Activated CD8-positive, alpha-beta memory T cell treated with anti-CD3 and anti-CD28 coated beads, Interleukin-2, amount 10 ng/mL, durations not matched to agents 7 days and 5 days (primary cell): ENCODE data around the gene PAPSS1. TPM values are rescaled to one million over a fixed set of nuclear protein-coding genes. Genes with fewer than 3 reads are reported as not detected.
A peak's percentile ranks its signal among the peaks of the same experiment; 100 is the strongest.

Experiments used
- ATAC-seq: fragments of 150-1000 bp; cut with Tn5 transposase; one replicate; pipeline ENCODE4 v1.10.0; 2021; ENCODE audit warnings: moderate library complexity
- CTCF ChIA-PET: fragments of 350-600 bp; sonication (Branson Sonifier 250); formaldehyde crosslinking; loops from one replicate; lab custom pipeline; 2021; ENCODE audit warnings: antibody characterized with exemption; lab: Charles Lee
- DNase-seq: peaks from one replicate; pipeline ENCODE4 v3.0.0-alpha.2; 2020
- H3K27ac Mint-ChIP-seq: one replicate; pipeline ENCODE4 v1.8.0; 2021; ENCODE audit warnings: mild to moderate bottlenecking, mixed read lengths
- H3K27me3 Mint-ChIP-seq: one replicate; pipeline ENCODE4 v1.8.0; 2021; ENCODE audit warnings: mixed read lengths
- H3K36me3 Mint-ChIP-seq: one replicate; pipeline ENCODE4 v1.8.0; 2021; ENCODE audit warnings: mild to moderate bottlenecking, mixed read lengths
- H3K4me1 Mint-ChIP-seq: one replicate; pipeline ENCODE4 v1.8.0; 2021; ENCODE audit warnings: mixed read lengths
- H3K4me3 Mint-ChIP-seq: one replicate; pipeline ENCODE4 v1.8.0; 2021; ENCODE audit warnings: mild to moderate bottlenecking, moderate library complexity, mixed read lengths
- H3K9me3 Mint-ChIP-seq: one replicate; pipeline ENCODE4 v1.8.0; 2022; ENCODE audit warnings: low read depth, mixed read lengths
- total RNA-seq, 2 experiments: library from RNA; stranded (reverse); gene quantifications; one replicate each; pipeline ENCODE4 v1.2.3, GENCODE V29; 2021

The PAPSS1 gene
- total RNA-seq, 2 experiments from 2014 or later: 20.7 to 32.0 TPM

GRCh38 chr4:107693132-107693531 is 26.9 kb downstream of the PAPSS1 start:
- Mint-ChIP-seq H3K36me3 (peaks cover 41% of the 10 kb centered on the region), H3K27me3 (no peaks in the 10 kb centered on the region), H3K27ac (no peak overlapping the region), H3K4me3 (no peak overlapping the region), H3K9me3 (peaks cover 2% of the 10 kb centered on the region), H3K4me1 (peaks cover 17% of the 10 kb centered on the region)
- CTCF ChIA-PET: interaction anchor here (1.1 kb wide), 1 partner anchor 44 kb away, joined by 3 read pairs; no protein-coding TSS in a partner anchor
- no peak for ATAC-seq
- no peak for DNase-seq

GRCh38 chr4:107692202-107692601 is 27.8 kb downstream of the PAPSS1 start:
- CTCF ChIA-PET: interaction anchor here (1.1 kb wide), 1 partner anchor 45 kb away, joined by 3 read pairs; no protein-coding TSS in a partner anchor
- no peak for ATAC-seq
- peaks cover 35% of the 10 kb centered on the region for H3K36me3 Mint-ChIP-seq
- H3K4me3 Mint-ChIP-seq: no peak overlapping the region
- peaks cover 2% of the 10 kb centered on the region for H3K9me3 Mint-ChIP-seq
- DNase-seq: no peak
- peaks cover 17% of the 10 kb centered on the region for H3K4me1 Mint-ChIP-seq
- H3K27ac Mint-ChIP-seq: no peak overlapping the region
- H3K27me3 Mint-ChIP-seq: no peaks in the 10 kb centered on the region

- peaks cover 17% of the 10 kb centered on the region for H3K4me1 Mint-ChIP-seq
- no peaks in the 10 kb centered on the region for H3K27me3 Mint-ChIP-seq
- no peak overlapping the region for H3K4me3 Mint-ChIP-seq
- CTCF ChIA-PET: no interaction called here
- DNase-seq (no peak), ATAC-seq (no peak)
- H3K36me3 Mint-ChIP-seq: peaks cover 34% of the 10 kb centered on the region
- H3K9me3 Mint-ChIP-seq: peaks cover 2% of the 10 kb centered on the region
- no peak overlapping the region for H3K27ac Mint-ChIP-seq
Measured at GRCh38 chr4:107691378-107691777, 28.7 kb downstream of the PAPSS1 start.

GRCh38 chr4:107689912-107690587 is 30.0 kb downstream of the PAPSS1 start:
- Mint-ChIP-seq H3K27ac (no peak overlapping the region), H3K4me3 (no peak overlapping the region), H3K36me3 (peaks cover 28% of the 10 kb centered on the region), H3K27me3 (no peaks in the 10 kb centered on the region), H3K4me1 (peaks cover 17% of the 10 kb centered on the region), H3K9me3 (no peaks in the 10 kb centered on the region)
- ATAC-seq (peak; percentile 39), DNase-seq (no peak)
- CTCF ChIA-PET: no interaction called here

DNA sequence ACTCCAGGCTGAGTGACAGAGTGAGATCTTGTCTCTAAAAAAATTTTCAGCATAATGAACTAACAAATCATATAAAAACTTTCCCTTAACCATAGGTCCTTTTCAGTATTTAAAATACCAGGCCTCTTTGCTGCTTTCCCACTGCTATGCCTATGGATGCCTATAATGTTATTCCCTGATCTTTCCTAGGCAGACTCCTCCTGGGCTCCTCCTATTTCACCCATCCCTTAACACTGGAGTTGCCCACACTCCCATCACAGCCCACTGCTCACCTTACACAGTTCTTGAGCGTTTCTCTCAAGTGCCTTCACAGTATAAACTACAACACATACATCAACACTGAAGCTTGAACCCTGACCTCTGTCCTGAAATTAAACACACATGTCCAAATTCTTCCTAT is 31.6 kb downstream of the PAPSS1 start:
- ATAC-seq (no peak), DNase-seq (no peak)
- Mint-ChIP-seq H3K4me3 (no peak overlapping the region), H3K36me3 (peaks cover 25% of the 10 kb centered on the region), H3K4me1 (peaks cover 13% of the 10 kb centered on the region), H3K9me3 (no peaks in the 10 kb centered on the region), H3K27me3 (no peaks in the 10 kb centered on the region), H3K27ac (no peak overlapping the region)
- CTCF ChIA-PET: no interaction called here

DNA sequence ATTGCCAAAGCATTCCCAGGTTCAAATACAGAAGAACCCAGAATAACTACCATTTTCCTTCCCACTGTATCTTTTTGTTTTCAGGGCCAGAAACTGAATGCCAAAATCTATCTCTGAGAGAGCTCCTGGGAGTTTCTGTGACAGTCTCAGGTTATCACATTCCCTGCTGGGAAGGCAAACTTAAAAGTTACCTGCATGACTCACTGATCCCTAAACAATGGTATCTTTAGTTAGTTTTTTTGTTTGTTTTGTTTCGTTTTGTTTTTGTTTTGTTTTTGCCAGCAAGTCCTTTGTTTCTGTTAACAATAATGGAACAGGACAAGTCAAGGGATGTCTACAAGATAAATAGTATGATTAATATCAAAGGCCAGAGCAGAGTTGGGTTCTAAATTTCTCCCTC is 34.3 kb downstream of the PAPSS1 start:
- no peak overlapping the region for H3K4me3 Mint-ChIP-seq
- H3K27ac Mint-ChIP-seq: no peak overlapping the region
- peaks cover 16% of the 10 kb centered on the region for H3K36me3 Mint-ChIP-seq
- no peak for ATAC-seq
- H3K9me3 Mint-ChIP-seq: no peaks in the 10 kb centered on the region
- no peaks in the 10 kb centered on the region for H3K4me1 Mint-ChIP-seq
- CTCF ChIA-PET: no interaction called here
- DNase-seq: no peak
- no peaks in the 10 kb centered on the region for H3K27me3 Mint-ChIP-seq

- no peak for DNase-seq
- Mint-ChIP-seq H3K4me1 (peaks cover 2% of the 10 kb centered on the region), H3K27me3 (no peaks in the 10 kb centered on the region), H3K4me3 (no peak overlapping the region), H3K9me3 (peaks cover 2% of the 10 kb centered on the region), H3K27ac (no peak overlapping the region), H3K36me3 (peaks cover 31% of the 10 kb centered on the region)
- CTCF ChIA-PET: no interaction called here
- no peak for ATAC-seq
Measured at GRCh38 chr4:107683873-107684272, 36.2 kb downstream of the PAPSS1 start.

DNA sequence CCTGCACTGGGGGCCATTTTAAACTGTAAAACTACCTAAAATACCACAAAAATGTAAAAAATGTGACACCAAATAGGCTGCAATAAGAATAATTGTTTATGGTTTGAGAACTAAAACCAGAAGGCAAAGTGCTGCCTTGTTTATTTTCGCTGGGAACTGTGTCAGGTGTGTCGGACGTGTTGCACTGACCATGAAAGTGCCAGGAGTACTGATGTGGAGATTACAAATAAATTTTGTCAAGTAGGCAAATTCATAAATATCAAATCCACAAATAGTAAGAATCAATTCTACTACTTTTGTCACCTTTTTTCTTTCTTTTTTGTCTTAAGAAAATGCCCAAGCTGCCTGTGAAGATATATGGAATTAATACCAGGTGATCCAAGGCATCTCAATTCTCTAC is 37.7 kb downstream of the PAPSS1 start:
- H3K9me3 Mint-ChIP-seq: peaks cover 2% of the 10 kb centered on the region
- peaks cover 2% of the 10 kb centered on the region for H3K4me1 Mint-ChIP-seq
- H3K4me3 Mint-ChIP-seq: no peak overlapping the region
- ATAC-seq (no peak), DNase-seq (no peak)
- peaks cover 39% of the 10 kb centered on the region for H3K36me3 Mint-ChIP-seq
- no peaks in the 10 kb centered on the region for H3K27me3 Mint-ChIP-seq
- H3K27ac Mint-ChIP-seq: no peak overlapping the region
- CTCF ChIA-PET: no interaction called here

DNA sequence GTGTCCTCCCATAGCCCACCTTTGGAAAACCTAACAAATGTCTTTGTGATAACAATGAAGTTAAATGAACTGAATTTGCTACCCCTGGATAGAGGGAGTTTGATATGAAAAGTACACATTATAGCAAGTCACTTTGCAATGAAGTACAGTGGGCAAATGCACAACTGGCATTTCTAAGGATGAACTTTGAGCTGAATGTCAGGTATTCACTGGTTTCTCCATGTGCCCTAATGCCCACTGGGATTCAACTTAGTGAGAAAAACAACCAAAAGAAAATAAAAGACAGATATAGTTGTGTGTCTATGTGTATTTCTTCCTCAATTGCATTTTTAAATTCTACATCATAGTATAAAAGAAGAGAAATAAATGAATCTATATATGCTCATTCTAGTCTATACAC is 51.0 kb downstream of the PAPSS1 start:
- Mint-ChIP-seq H3K27me3 (no peaks in the 10 kb centered on the region), H3K36me3 (peaks cover 10% of the 10 kb centered on the region), H3K27ac (no peak overlapping the region), H3K4me3 (no peak overlapping the region), H3K4me1 (no peaks in the 10 kb centered on the region), H3K9me3 (no peaks in the 10 kb centered on the region)
- CTCF ChIA-PET: no interaction called here
- DNase-seq: no peak
- ATAC-seq: no peak

GRCh38 chr4:107666134-107666533 is 53.9 kb downstream of the PAPSS1 start:
- Mint-ChIP-seq H3K27ac (no peak overlapping the region), H3K27me3 (no peaks in the 10 kb centered on the region), H3K4me1 (no peaks in the 10 kb centered on the region), H3K9me3 (no peaks in the 10 kb centered on the region), H3K4me3 (no peak overlapping the region), H3K36me3 (peaks cover 1% of the 10 kb centered on the region)
- DNase-seq: no peak
- CTCF ChIA-PET: no interaction called here
- no peak for ATAC-seq

GRCh38 chr4:107665001-107665400 is 55.0 kb downstream of the PAPSS1 start:
- Mint-ChIP-seq H3K27ac (no peak overlapping the region), H3K27me3 (no peaks in the 10 kb centered on the region), H3K4me3 (no peak overlapping the region), H3K4me1 (no peaks in the 10 kb centered on the region), H3K36me3 (no peaks in the 10 kb centered on the region), H3K9me3 (no peaks in the 10 kb centered on the region)
- CTCF ChIA-PET: no interaction called here
- DNase-seq: no peak
- ATAC-seq: no peak

DNA sequence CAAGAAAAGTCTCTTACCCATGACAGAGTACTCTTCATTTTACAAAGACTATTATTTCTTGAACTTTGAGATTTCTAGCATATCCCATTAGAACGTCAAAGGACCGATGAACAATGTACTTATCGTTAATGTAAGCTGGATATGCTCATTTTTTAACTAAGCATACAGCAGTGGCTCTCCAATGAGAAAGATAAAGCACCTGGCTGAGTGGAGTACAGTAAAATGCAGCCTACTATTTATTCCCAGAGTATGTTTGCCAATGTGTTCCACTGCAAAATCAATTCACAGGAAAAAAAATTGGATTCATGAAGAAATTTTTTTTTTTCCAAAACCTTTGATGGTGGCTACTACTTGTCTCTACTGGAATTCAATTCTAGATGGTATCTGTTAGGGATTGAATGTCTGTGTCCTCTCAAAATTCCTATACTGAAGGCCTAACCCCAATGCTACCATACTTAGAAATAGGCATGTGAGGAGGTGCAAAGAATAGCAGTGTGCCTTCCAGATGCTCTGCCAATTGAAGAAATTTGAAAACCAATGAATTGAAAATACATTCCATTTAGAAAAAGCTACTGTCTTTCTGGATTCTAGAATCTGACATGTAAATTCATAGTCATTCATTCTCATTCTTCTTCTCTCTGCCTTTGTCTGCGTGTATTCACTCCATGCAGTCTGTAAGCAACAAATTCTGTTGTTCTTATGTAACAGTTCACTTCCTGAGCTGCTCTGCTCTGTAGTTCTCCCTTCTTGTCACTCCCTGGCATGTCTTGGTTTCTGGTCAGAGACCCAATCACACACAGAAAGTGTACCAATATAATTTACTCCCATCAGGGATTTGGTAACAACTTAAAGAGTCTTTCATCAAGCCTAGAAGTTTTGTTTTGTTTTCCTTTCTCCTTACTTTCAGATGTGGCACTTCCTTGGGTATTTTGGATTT is 61.4 kb downstream of the PAPSS1 start:
- ATAC-seq: no peak
- H3K36me3 Mint-ChIP-seq: peaks cover 3% of the 10 kb centered on the region
- no peak overlapping the region for H3K27ac Mint-ChIP-seq

GRCh38 chr4:107655289-107655688 is 64.7 kb downstream of the PAPSS1 start:
- Mint-ChIP-seq H3K4me1 (peaks cover 7% of the 10 kb centered on the region), H3K4me3 (no peak overlapping the region), H3K27ac (no peak overlapping the region), H3K9me3 (no peaks in the 10 kb centered on the region), H3K27me3 (no peaks in the 10 kb centered on the region), H3K36me3 (peaks cover 20% of the 10 kb centered on the region)
- DNase-seq (no peak), ATAC-seq (no peak)
- CTCF ChIA-PET: no interaction called here

More for the DNA sequence above, 61.4 kb downstream of the PAPSS1 start:
- no peak for DNase-seq
- Mint-ChIP-seq H3K9me3 (no peaks in the 10 kb centered on the region), H3K27me3 (no peaks in the 10 kb centered on the region), H3K4me1 (peaks cover 7% of the 10 kb centered on the region), H3K4me3 (no peak overlapping the region)
- CTCF ChIA-PET: no interaction called here

DNA sequence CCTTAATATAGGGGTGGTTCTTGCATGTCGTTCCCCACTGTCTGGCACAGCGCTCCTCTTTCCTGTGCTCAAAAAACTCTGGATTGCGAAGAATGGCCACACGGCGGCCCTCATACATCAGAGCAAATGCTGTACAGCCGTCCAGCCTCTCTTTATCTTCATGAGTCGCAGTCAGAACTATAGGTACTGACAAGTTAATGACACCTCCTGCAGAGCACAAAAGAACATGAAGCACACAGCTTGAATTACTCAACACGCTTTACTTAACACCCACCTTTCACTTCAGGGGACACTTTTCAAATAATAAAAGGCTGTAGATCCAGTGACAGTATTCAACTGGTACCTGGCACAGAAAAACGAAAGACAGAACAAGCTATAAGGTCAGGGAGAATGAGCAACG is 65.3 kb downstream of the PAPSS1 start:
- DNase-seq (no peak), ATAC-seq (no peak)
- no peaks in the 10 kb centered on the region for H3K9me3 Mint-ChIP-seq
- peaks cover 20% of the 10 kb centered on the region for H3K36me3 Mint-ChIP-seq
- CTCF ChIA-PET: no interaction called here
- H3K27me3 Mint-ChIP-seq: no peaks in the 10 kb centered on the region
- peaks cover 7% of the 10 kb centered on the region for H3K4me1 Mint-ChIP-seq
- no peak overlapping the region for H3K4me3 Mint-ChIP-seq
- H3K27ac Mint-ChIP-seq: no peak overlapping the region
